HAP-1 (cell line): ENCODE results near the gene EIF4A2.

Source experiments
- DNase-seq, 2 experiments: peaks; one replicate each; pipeline ENCODE4 v3.0.0-alpha.2; 2016 to 2020; ENCODE audit warnings: low spot score in 2 of 2
- H3K27me3 ChIP-seq: fragments of 250-450 bp; sonication (Bioruptor Pico); 2 replicates; pipeline ENCODE4 v1.5.1; 2020; ENCODE audit warnings: low read depth, mild to moderate bottlenecking, moderate library complexity
- H3K36me3 ChIP-seq: fragments of 250-450 bp; sonication (Bioruptor Pico); replicated peaks from 2 replicates; pipeline ENCODE4 v1.5.1; 2020; ENCODE audit warnings: mild to moderate bottlenecking
- H3K4me1 ChIP-seq: fragments of 250-450 bp; sonication (Bioruptor Pico); 2 replicates; pipeline ENCODE4 v1.5.1; 2020; ENCODE audit warnings: mild to moderate bottlenecking
- H3K4me3 ChIP-seq: fragments of 250-450 bp; sonication (Bioruptor Pico); 2 replicates; pipeline ENCODE4 v1.5.1; 2020; ENCODE audit warnings: mild to moderate bottlenecking, moderate library complexity
- H3K9me3 ChIP-seq: fragments of 250-450 bp; sonication (Bioruptor Pico); 2 replicates; pipeline ENCODE4 v1.5.1; 2020; ENCODE audit warnings: mild to moderate bottlenecking, moderate library complexity
- in situ Hi-C: fragments of 300-500 bp; cut with MboI; formaldehyde crosslinking; loops from 3 replicates; pipeline ENCODE4 v1.14.3; 2020; ENCODE audit warnings: low sequenced_read_pairs, inconsistent platforms, mixed read lengths

Gene EIF4A2

DNA sequence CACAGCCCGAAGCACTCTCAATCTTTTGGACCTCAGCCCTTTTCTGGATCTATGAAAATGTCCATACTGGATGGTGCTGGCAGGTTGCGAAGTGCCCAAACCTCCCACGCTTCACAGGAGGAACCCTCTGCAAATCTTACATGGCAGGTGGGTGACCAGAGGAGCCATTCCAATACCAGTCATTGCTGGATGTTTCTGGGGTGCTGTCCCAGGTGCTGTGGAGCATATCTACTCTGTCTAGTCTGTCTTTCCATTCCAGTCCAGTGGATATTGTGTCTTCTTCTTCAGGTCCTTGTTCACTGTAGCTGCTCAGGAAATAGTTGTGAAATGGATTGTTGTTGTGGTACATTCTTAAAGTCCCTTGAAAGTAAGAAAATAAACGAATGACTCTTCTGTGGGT lies 48.4 kb downstream of the EIF4A2 start:
- no peak overlapping the region for H3K4me3 ChIP-seq
- H3K27me3 ChIP-seq: peaks cover 9% of the 10 kb centered on the region; the same call in 1 of the 2 replicates
- H3K36me3 ChIP-seq: no peaks in the 10 kb centered on the region
- peaks cover 3% of the 10 kb centered on the region for H3K4me1 ChIP-seq
- H3K9me3 ChIP-seq: no peaks in the 10 kb centered on the region
- DNase-seq: no peak
- in situ Hi-C loops: loop anchor here (25.0 kb wide), 2 partner anchors 306 to 856 kb away; partner anchors contain the start of gene RPL39L

DNA sequence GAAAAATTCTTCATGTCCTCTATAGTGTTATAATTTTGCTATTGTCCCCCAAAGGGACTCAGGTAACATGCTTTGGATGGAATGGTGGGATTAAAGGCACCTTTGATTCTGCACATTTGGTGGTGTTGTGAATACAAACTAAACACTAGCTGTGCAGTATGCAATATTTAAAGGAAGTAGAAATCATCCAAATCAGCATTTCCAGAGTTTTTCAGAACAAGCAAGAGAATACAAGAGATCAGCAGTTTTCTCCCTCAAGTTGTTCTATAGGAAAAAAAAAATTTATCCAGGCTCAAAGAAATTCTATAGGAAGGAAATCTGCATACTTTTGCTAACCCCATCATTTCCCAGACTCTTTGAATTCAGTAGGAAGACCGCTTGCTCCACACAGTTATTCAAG lies 48.9 kb downstream of the EIF4A2 start:
- Histone ChIP-seq H3K27me3 (peaks cover 9% of the 10 kb centered on the region; the same call in 1 of the 2 replicates), H3K4me1 (peaks cover 3% of the 10 kb centered on the region)

More for the DNA sequence above, 48.9 kb downstream of the EIF4A2 start:
- Histone ChIP-seq H3K4me3 (no peak overlapping the region), H3K36me3 (no peaks in the 10 kb centered on the region), H3K9me3 (no peaks in the 10 kb centered on the region)
- in situ Hi-C loops: loop anchor here (25.0 kb wide), 2 partner anchors 305 to 855 kb away; partner anchors contain the start of gene RPL39L
- no peak for DNase-seq
